ENCODE data around the gene LCOR. TPM values are rescaled to one million over a fixed set of nuclear protein-coding genes. Genes with fewer than 3 reads are reported as not detected.

The LCOR gene
- total and polyA plus RNA-seq, 11 donors, result 4.3 to 31.4 (median 17.4) TPM

DNA sequence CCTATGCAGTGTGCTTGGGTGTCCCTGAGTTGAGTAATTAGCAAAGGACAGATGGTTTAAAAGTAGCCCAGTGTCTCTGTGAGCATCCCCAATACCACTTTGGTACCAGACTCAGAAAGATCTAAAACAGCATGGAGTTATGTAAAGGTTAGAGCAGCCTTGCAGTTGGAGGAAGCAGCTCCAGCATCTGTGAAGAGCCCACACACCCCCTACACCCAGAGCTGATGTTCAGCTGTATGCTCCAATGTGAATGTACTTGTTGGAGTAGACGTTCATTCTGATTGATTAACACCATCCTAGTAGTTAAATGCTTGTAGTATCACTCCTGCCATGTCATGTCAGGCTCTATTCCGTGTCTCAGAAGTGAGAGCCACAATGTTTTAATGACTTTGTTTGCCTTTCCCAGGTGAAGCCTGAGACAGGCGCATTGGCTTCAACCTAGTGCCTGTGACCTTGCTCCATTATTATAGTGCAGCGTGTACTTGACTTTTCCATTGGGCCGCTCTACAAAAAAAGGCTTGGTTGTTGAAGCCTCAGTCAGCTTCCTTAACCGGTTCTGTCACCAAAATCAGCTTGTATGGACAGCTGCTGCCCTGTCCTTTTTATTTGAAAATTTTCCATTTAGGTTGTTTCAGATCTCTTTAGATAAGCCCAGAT, 154.2 kb downstream of the LCOR start:
- 93 to 98% (median 97%) methylated on average over 6 of the region's 6 CpGs for WGBS, 4 donors
- Histone ChIP-seq H3K27me3 (no peaks in the 10 kb centered on the region), H3K4me3 (no peak overlapping the region), H3K4me1 (peaks cover 0 to 16% (median 0%) of the 10 kb centered on the region in 12 donors), H3K36me3 (peaks cover 0 to 18% (median 11%) of the 10 kb centered on the region in 9 donors), H3K9me3 (no peaks in the 10 kb centered on the region), H3K27ac (no peak overlapping the region)
- no peak for DNase-seq
- ATAC-seq, result no peak
- TF ChIP-seq POLR2A (IDR thresholded peaks at IDR 0.05) (no peak), CTCF (IDR thresholded peaks at IDR 0.05) (no peak)
- intact Hi-C loops (cut with DNase I), result no loop called here

GRCh38 chr10:96987141-96987841, 155.2 kb downstream of the LCOR start:
- TF ChIP-seq CTCF (IDR thresholded peaks at IDR 0.05) (no peak), POLR2A (IDR thresholded peaks at IDR 0.05) (no peak)
- intact Hi-C loops (cut with DNase I), result no loop called here
- H3K36me3 ChIP-seq, result peaks cover 0 to 9% (median under 1%) of the 10 kb centered on the region in 9 donors
- DNase-seq (no peak), ATAC-seq (no peak)
- peaks cover 0 to 16% (median 0%) of the 10 kb centered on the region in 12 donors for H3K4me1 ChIP-seq
- 70 to 98% (median 89%) methylated on average over 2 of the region's 2 CpGs for WGBS, 4 donors
- no peak overlapping the region for H3K4me3 ChIP-seq
- H3K27me3 ChIP-seq, result no peaks in the 10 kb centered on the region
- H3K27ac ChIP-seq, result no peak overlapping the region
- H3K9me3 ChIP-seq, result no peaks in the 10 kb centered on the region

GRCh38 chr10:96987842-96988175, 155.7 kb downstream of the LCOR start:
- DNase-seq (no peak), ATAC-seq (no peak)
- Histone ChIP-seq H3K4me1 (peaks cover 0 to 16% (median 0%) of the 10 kb centered on the region in 12 donors), H3K27me3 (no peaks in the 10 kb centered on the region), H3K27ac (no peak overlapping the region), H3K36me3 (peaks cover 0 to 3% (median 0%) of the 10 kb centered on the region in 9 donors), H3K4me3 (no peak overlapping the region), H3K9me3 (no peaks in the 10 kb centered on the region)
- 85 to 93% (median 89%) methylated on average over 3 of the region's 3 CpGs for WGBS, 4 donors
- intact Hi-C loops (cut with DNase I), result no loop called here
- TF ChIP-seq CTCF (IDR thresholded peaks at IDR 0.05), result no peak
- TF ChIP-seq POLR2A (IDR thresholded peaks at IDR 0.05), result no peak

GRCh38 chr10:96988426-96988825, 156.3 kb downstream of the LCOR start:
- Histone ChIP-seq H3K36me3 (no peaks in the 10 kb centered on the region), H3K27me3 (no peaks in the 10 kb centered on the region), H3K4me1 (peaks cover 0 to 16% (median 0%) of the 10 kb centered on the region in 12 donors), H3K27ac (no peak overlapping the region), H3K4me3 (no peak overlapping the region), H3K9me3 (no peaks in the 10 kb centered on the region)
- intact Hi-C loops (cut with DNase I), result no loop called here
- TF ChIP-seq POLR2A (IDR thresholded peaks at IDR 0.05) (no peak), CTCF (IDR thresholded peaks at IDR 0.05) (no peak)
- DNase-seq (no peak), ATAC-seq (no peak)
- WGBS, 4 donors, result 50 to 64% (median 55%) methylated on average over 4 of the region's 4 CpGs

Measured in heart left ventricle (tissue), 16 donors.